ENCODE data around the gene PAK4. TPM values are rescaled to one million over a fixed set of nuclear protein-coding genes. Genes with fewer than 3 reads are reported as not detected.
"Not testable (repeated sequence)": the region's sequence is repeated elsewhere in the genome, so short reads cannot be mapped to it uniquely, and the experiment has no call there.

Gene PAK4
- total RNA-seq, 1 experiment from 2014 or later, result 90.1 TPM

- H2AFZ ChIP-seq (ENCODE audit: low read depth, low read length, poor library complexity, severe bottlenecking); H3K36me3 ChIP-seq (ENCODE audit: control insufficient read depth in 1 of 2, insufficient read depth in 2 of 2, low read length in 2 of 2); H3K9ac ChIP-seq (ENCODE audit: low read length); H3K9me3 ChIP-seq (ENCODE audit: control insufficient read depth in 1 of 2, insufficient read depth in 1 of 2, low read depth in 1 of 2, low read length in 2 of 2); H3K9me2 ChIP-seq (ENCODE audit: insufficient read depth); H3K4me3 ChIP-seq (replicated peaks in 1 of 2; ENCODE audit: low read depth in 1 of 2, low read length in 2 of 2); H3K4me2 ChIP-seq (ENCODE audit: low read length); CTCF ChIA-PET; H3K27me3 ChIP-seq (ENCODE audit: insufficient read depth, low read length); H3K27ac ChIP-seq (ENCODE audit: low read depth, low read length); H3K4me1 ChIP-seq (ENCODE audit: control insufficient read depth in 1 of 2, insufficient read depth in 2 of 2, low read length in 2 of 2); ATAC-seq; BruUV-seq (replicated peaks); RAD21 ChIA-PET (ENCODE audit: low non-redundant PET in 1 of 2, low total read pairs in 2 of 2, uncharacterized antibody in 2 of 2, unreplicated experiment in 2 of 2); H3K79me2 ChIP-seq (ENCODE audit: insufficient read depth, low read length); DNase-seq (ENCODE audit: low read depth, low spot score); intact Hi-C loops (cut with micrococcal nuclease); H4K20me1 ChIP-seq (ENCODE audit: insufficient read depth): not testable (repeated sequence)
- POLR2A ChIA-PET, result interaction anchor here (0.6 kb wide), 1 partner anchor 21 kb away, joined by 3 read pairs; no protein-coding TSS in a partner anchor
Measured at GRCh38 chr19:39095799-39096540, 29.6 kb upstream of the PAK4 start.

GRCh38 chr19:39097299-39097698 is 28.3 kb upstream of the PAK4 start:
- Histone ChIP-seq H3K4me2 (ENCODE audit: low read length) (no peak overlapping the region), H3K9me3 (ENCODE audit: control insufficient read depth in 1 of 2, insufficient read depth in 1 of 2, low read depth in 1 of 2, low read length in 2 of 2) (no peaks in the 10 kb centered on the region), H3K4me3 (replicated peaks in 1 of 2; ENCODE audit: low read depth in 1 of 2, low read length in 2 of 2) (no peak overlapping the region), H3K9me2 (ENCODE audit: insufficient read depth) (no peaks in the 10 kb centered on the region), H2AFZ (ENCODE audit: low read depth, low read length, poor library complexity, severe bottlenecking) (no peak overlapping the region), H3K79me2 (ENCODE audit: insufficient read depth, low read length) (no peaks in the 10 kb centered on the region), H3K27me3 (ENCODE audit: insufficient read depth, low read length) (no peaks in the 10 kb centered on the region), H3K4me1 (ENCODE audit: control insufficient read depth in 1 of 2, insufficient read depth in 2 of 2, low read length in 2 of 2) (no peaks in the 10 kb centered on the region), H4K20me1 (ENCODE audit: insufficient read depth) (no peaks in the 10 kb centered on the region), H3K27ac (ENCODE audit: low read depth, low read length) (no peak overlapping the region), H3K9ac (ENCODE audit: low read length) (no peak overlapping the region), H3K36me3 (ENCODE audit: control insufficient read depth in 1 of 2, insufficient read depth in 2 of 2, low read length in 2 of 2) (no peaks in the 10 kb centered on the region)
- TF ChIP-seq MAX (IDR thresholded peaks at IDR 0.05), result no peak
- no peak for TF ChIP-seq ZFX (IDR thresholded peaks at IDR 0.05)
- TF ChIP-seq ZNF274 (IDR thresholded peaks at IDR 0.05; ENCODE audit: low read depth, low read length), result no peak
- TF ChIP-seq POLR2AphosphoS5 (IDR thresholded peaks at IDR 0.05; ENCODE audit: low read depth, low read length), result no peak
- no peak for TF ChIP-seq TCF7L2 (IDR thresholded peaks at IDR 0.05; ENCODE audit: borderline replicate concordance, extremely low read depth, insufficient read depth, insufficient read length)
- no TSS peak for BruUV-seq (replicated peaks)
- ChIA-PET CTCF (no interaction called here), POLR2A (no interaction called here), RAD21 (ENCODE audit: low non-redundant PET in 1 of 2, low total read pairs in 2 of 2, uncharacterized antibody in 2 of 2, unreplicated experiment in 2 of 2) (interaction anchor here in 1 of 2 experiments (0.6 kb wide), 1 partner anchor 101 kb away, joined by 3 read pairs; no protein-coding TSS in a partner anchor)
- intact Hi-C loops (cut with micrococcal nuclease), result no loop called here
- ATAC-seq (no peak), DNase-seq (ENCODE audit: low read depth, low spot score) (no peak)
